HepG2 (cell line): Measurements from ENCODE around the gene ACSL6. TPM values are rescaled to one million over a fixed set of nuclear protein-coding genes. Genes with fewer than 3 reads are reported as not detected.
A peak's percentile ranks its signal among the peaks of the same experiment; 100 is the strongest.

Experiments used
- ATAC-seq: fragments of 200-7000 bp; cut with Tn5 transposase; 3 replicates; pipeline ENCODE4 v1.9.1; 2020; ENCODE audit warnings: mild to moderate bottlenecking, moderate library complexity
- BruUV-seq: library from RNA; stranded (reverse); fragments of 400-500 nt; replicated peaks from 2 replicates; lab custom pipeline; 2021; lab: Mats Ljungman, UMichigan
- CTCF ChIA-PET: fragments of 300-600 bp; formaldehyde crosslinking; extraction: SDS; loops from one replicate; lab custom pipeline; 2021; ENCODE audit warnings: low total read pairs, inconsistent platforms, low intra/inter-chr PET ratio; lab: Yijun Ruan, JAX
- POLR2A ChIA-PET: fragments of 350-600 bp; sonication (Branson Sonifier 250); formaldehyde crosslinking; loops from one replicate; lab custom pipeline; 2020; ENCODE audit warnings: antibody characterized with exemption, inconsistent platforms; lab: Yijun Ruan, JAX
- DNase-seq: peaks from one replicate; pipeline ENCODE4 v3.0.0-alpha.2; 2015; ENCODE audit warnings: low spot score
- FAIRE-seq: peaks from 3 replicates; lab custom pipeline; 2011; peaks lifted over from hg19 to GRCh38; lab: Jason Lieb, UNC
- H2AFZ ChIP-seq: one replicate; pipeline ENCODE4 v1.6.1; 2011; ENCODE audit warnings: low read length, inconsistent platforms
- H3K27ac ChIP-seq: fragments of 300-600 bp; 3 replicates; pipeline ENCODE4 v1.8.0; 2011; ENCODE audit warnings: mixed run types, mild to moderate bottlenecking, mixed read lengths, low read length, inconsistent platforms; ENCODE audit not compliant: insufficient read depth; ENCODE audit errors: extremely low read length
- H3K27me3 ChIP-seq, 2 experiments: fragments of 200-600 bp in 1 of 2; 2 replicates in 1 of 2; 3 replicates in 1 of 2; pipeline versions ENCODE4 v1.6.0 to v1.8.0; 2011; ENCODE audit warnings: low read length in 2 of 2, mild to moderate bottlenecking in 2 of 2, moderate library complexity in 2 of 2, inconsistent platforms in 1 of 2; ENCODE audit not compliant: insufficient read depth in 2 of 2, control insufficient read depth in 1 of 2
- H3K36me3 ChIP-seq, 2 experiments: fragments of 200-600 bp in 1 of 2; replicated peaks in 1 of 2; 2 replicates in 1 of 2; 3 replicates in 1 of 2; pipeline versions ENCODE4 v1.5.1 to v1.8.0; 2011; ENCODE audit warnings: low read length in 2 of 2, inconsistent platforms in 1 of 2; ENCODE audit not compliant: insufficient read depth in 2 of 2, control insufficient read depth in 1 of 2
- H3K4me1 ChIP-seq: 2 replicates; pipeline ENCODE4 v1.5.1; 2012; ENCODE audit warnings: low read length, inconsistent platforms; ENCODE audit not compliant: insufficient read depth
- H3K4me2 ChIP-seq: 2 replicates; pipeline ENCODE4 v1.6.0; 2011; ENCODE audit warnings: low read depth, low read length, inconsistent platforms
- H3K4me3 ChIP-seq, 3 experiments: fragments of 200-600 bp in 1 of 3; sonication (generic), shearing (Covaris generic) in 1 of 3; replicated peaks in 1 of 3; 2 replicates each; pipeline ENCODE4 v1.5.1; 2011 to 2016; ENCODE audit warnings: low read length in 3 of 3, inconsistent platforms in 2 of 3, low read depth in 2 of 3, mild to moderate bottlenecking in 2 of 3, control low read depth in 1 of 3, mixed read lengths in 1 of 3; ENCODE audit not compliant: insufficient read depth in 1 of 3
- H3K79me2 ChIP-seq: one replicate; pipeline ENCODE4 v1.6.1; 2011; ENCODE audit warnings: low read length, inconsistent platforms; ENCODE audit not compliant: insufficient read depth
- H3K9ac ChIP-seq: 2 replicates; pipeline ENCODE4 v1.6.0; 2011; ENCODE audit warnings: mild to moderate bottlenecking, low read depth, low read length, inconsistent platforms; ENCODE audit not compliant: insufficient read depth
- H3K9me3 ChIP-seq: 2 replicates; pipeline ENCODE4 v1.5.1; 2012; ENCODE audit warnings: mild to moderate bottlenecking, low read length
- H4K20me1 ChIP-seq: 2 replicates; pipeline ENCODE4 v1.6.0; 2011; ENCODE audit warnings: inconsistent platforms, mild to moderate bottlenecking, low read length, moderate library complexity; ENCODE audit not compliant: insufficient read depth
- DBP ChIP-seq: sonication (generic); formaldehyde crosslinking; IDR thresholded peaks from 2 replicates; pipeline ENCODE4 v1.4.0; 2020; ENCODE audit warnings: missing genetic modification reagents; ENCODE audit errors: not compliant biosample characterization
- FOXC1 ChIP-seq: sonication (generic); formaldehyde crosslinking; IDR thresholded peaks from 2 replicates; pipeline ENCODE4 v1.8.0; 2022; ENCODE audit warnings: mild to moderate bottlenecking, missing genetic modification reagents, borderline replicate concordance
- IRF1 ChIP-seq: sonication (generic); formaldehyde crosslinking; IDR thresholded peaks from 2 replicates; pipeline ENCODE4 v1.4.0; 2020; ENCODE audit warnings: low read depth, mild to moderate bottlenecking, missing genetic modification reagents
- MAFF ChIP-seq: IDR thresholded peaks from 2 replicates; pipeline ENCODE4 v1.6.1; 2011; ENCODE audit warnings: low read depth, low read length, improper control_type of control experiment
- NAIF1 ChIP-seq: sonication (generic); formaldehyde crosslinking; IDR thresholded peaks from 2 replicates; pipeline ENCODE4 v1.5.0; 2020; ENCODE audit warnings: mild to moderate bottlenecking, missing genetic modification reagents, borderline replicate concordance
- NR2F2 ChIP-seq: IDR thresholded peaks from 2 replicates; pipeline ENCODE4 v1.6.1; 2012; ENCODE audit warnings: low read depth, inconsistent platforms, borderline replicate concordance
- PTBP1 ChIP-seq: fragments of 200-400 bp; formaldehyde crosslinking; IDR thresholded peaks from 2 replicates; pipeline ENCODE4 v1.6.1; 2018; ENCODE audit warnings: low read length, low read depth; ENCODE audit not compliant: poor library complexity, severe bottlenecking
- RFX5 ChIP-seq: IDR thresholded peaks from 2 replicates; pipeline ENCODE4 v1.6.1; 2011; ENCODE audit warnings: low read depth, low read length, improper control_type of control experiment
- SMAD1 ChIP-seq: sonication (generic); formaldehyde crosslinking; IDR thresholded peaks from 2 replicates; pipeline ENCODE4 v1.4.0; 2020; ENCODE audit warnings: missing genetic modification reagents, low read depth, mild to moderate bottlenecking, borderline replicate concordance
- SP2 ChIP-seq: sonication (generic); formaldehyde crosslinking; IDR thresholded peaks from 2 replicates; pipeline ENCODE4 v1.5.1; 2020; ENCODE audit warnings: mild to moderate bottlenecking, missing genetic modification reagents
- SRSF9 ChIP-seq: fragments of 200-400 bp; formaldehyde crosslinking; IDR thresholded peaks from 2 replicates; pipeline ENCODE4 v1.6.1; 2018; ENCODE audit warnings: borderline replicate concordance, mild to moderate bottlenecking, low read depth, low read length; ENCODE audit not compliant: insufficient read depth, poor library complexity, severe bottlenecking
- STAT5B ChIP-seq: sonication (generic); formaldehyde crosslinking; IDR thresholded peaks from 2 replicates; pipeline ENCODE4 v1.4.0; 2020; ENCODE audit warnings: missing genetic modification reagents
- U2AF2 ChIP-seq: fragments of 200-400 bp; formaldehyde crosslinking; IDR thresholded peaks from 2 replicates; pipeline ENCODE4 v1.6.1; 2017; ENCODE audit warnings: low read depth, mild to moderate bottlenecking, low read length
- ZC3H13 ChIP-seq: sonication (generic); formaldehyde crosslinking; IDR thresholded peaks from 2 replicates; pipeline ENCODE4 v1.8.1; 2023; ENCODE audit warnings: mild to moderate bottlenecking, missing genetic modification reagents, moderate library complexity
- ZC3H4 ChIP-seq: sonication (generic); formaldehyde crosslinking; IDR thresholded peaks from 2 replicates; pipeline ENCODE4 v1.4.0; 2020; ENCODE audit warnings: missing genetic modification reagents, borderline replicate concordance
- ZNF275 ChIP-seq: sonication (generic); formaldehyde crosslinking; IDR thresholded peaks from 2 replicates; pipeline ENCODE4 v1.8.0; 2022; ENCODE audit warnings: missing genetic modification reagents, mild to moderate bottlenecking, inconsistent platforms, borderline replicate concordance
- ZNF276 ChIP-seq: sonication (generic); formaldehyde crosslinking; IDR thresholded peaks from 2 replicates; pipeline ENCODE4 v1.4.0; 2020; ENCODE audit warnings: mild to moderate bottlenecking, low read depth, missing genetic modification reagents
- ZNF484 ChIP-seq: sonication (generic); formaldehyde crosslinking; IDR thresholded peaks from 2 replicates; pipeline ENCODE4 v1.5.1; 2020; ENCODE audit warnings: mild to moderate bottlenecking, low read depth, missing genetic modification reagents, borderline replicate concordance
- ZNF530 ChIP-seq: sonication (generic); formaldehyde crosslinking; IDR thresholded peaks from 2 replicates; pipeline ENCODE4 v1.5.0; 2020; ENCODE audit warnings: low read depth, mild to moderate bottlenecking, missing genetic modification reagents
- ZNF567 ChIP-seq: sonication (generic); formaldehyde crosslinking; IDR thresholded peaks from 2 replicates; pipeline ENCODE4 v1.8.1; 2023; ENCODE audit warnings: mild to moderate bottlenecking, missing genetic modification reagents, borderline replicate concordance
- WGBS: methylation state at CpG from one replicate; pipeline ENCODE4 v1.1.6; 2017; ENCODE audit warnings: low lambda C conversion rate; 5-methylcytosine and 5-hydroxymethylcytosine counted together
- in situ Hi-C: cut with HindIII; loops from 2 replicates; pipeline ENCODE4 v1.10.0; 2017; ENCODE audit warnings: low pct_unique_long_range_greater_than_20kb; ENCODE audit not compliant: extremely low pct_ligation_motif_present
- intact Hi-C: fragments of 100-400 bp; cut with micrococcal nuclease; formaldehyde crosslinking; loops from one replicate; pipeline ENCODE4 v1.10.0; 2022; ENCODE audit not compliant: unreplicated experiment
- polyA plus RNA-seq, 8 experiments: library from polyadenylated mRNA; depleted of rRNA in 3 of 8; stranded (reverse) in 7 of 8; unstranded in 1 of 8; fragments of >200 nt; fragmentation: Illumina TruSeq in 4 of 8; extraction: Trizol in 4 of 8; gene quantifications; 2 replicates each; pipeline versions ENCODE4 v1.2.1 to v1.2.3, GENCODE V29; 2011 to 2016; ENCODE audit warnings: low read depth in 4 of 8, missing spikeins in 1 of 8, mixed read lengths in 1 of 8; ENCODE audit not compliant: insufficient read depth in 1 of 8
- total RNA-seq, 5 experiments: library from RNA; depleted of rRNA; stranded (reverse); fragments of >200 nt; fragmentation: Illumina TruSeq; extraction: Trizol; gene quantifications; 2 replicates each; pipeline ENCODE4 v1.2.3, GENCODE V29; 2016; ENCODE audit warnings: low read depth in 1 of 5

Gene ACSL6
- total and polyA plus RNA-seq, 2 of the 13 experiments (the other 11 are each of a cell fraction or from before 2014, with no cell fraction given) = 3.7 to 3.8 TPM

- Histone ChIP-seq H3K27ac (no peak overlapping the region), H3K4me3 (peak overlapping the region in 1 of 3 experiments; percentile 76; a peak in 1 of 6 replicates), H3K9me3 (no peaks in the 10 kb centered on the region), H3K36me3 (no peaks in the 10 kb centered on the region), H3K27me3 (peaks cover 11 to 34% of the 10 kb centered on the region in 2 experiments; a peak in 3 of 5 replicates), H4K20me1 (no peaks in the 10 kb centered on the region), H2AFZ (no peak overlapping the region), H3K9ac (no peak overlapping the region), H3K4me1 (peaks cover 29% of the 10 kb centered on the region), H3K4me2 (peak overlapping the region; percentile 80), H3K79me2 (no peaks in the 10 kb centered on the region)
- intact Hi-C loops (no loop called here), in situ Hi-C loops (loop anchor here (25.0 kb wide), 1 partner anchor 573 kb away; no protein-coding TSS in a partner anchor)
- BruUV-seq = no TSS peak
- ATAC-seq (no peak), DNase-seq (no peak), FAIRE-seq (no peak)
- TF ChIP-seq MAFF (no peak), ZC3H13 (CRISPR knock-in tag) (no peak), NAIF1 (CRISPR knock-in tag) (no peak), SMAD1 (CRISPR knock-in tag) (no peak), SRSF9 (no peak), U2AF2 (no peak), ZNF484 (CRISPR knock-in tag) (no peak), ZNF276 (no peak), RFX5 (no peak), ZC3H4 (no peak), FOXC1 (CRISPR knock-in tag) (no peak), STAT5B (CRISPR knock-in tag) (no peak), ZNF530 (CRISPR knock-in tag) (no peak), PTBP1 (no peak), ZNF275 (CRISPR knock-in tag) (no peak), NR2F2 (no peak), DBP (CRISPR knock-in tag) (no peak), SP2 (CRISPR knock-in tag) (no peak), IRF1 (CRISPR knock-in tag) (no peak), ZNF567 (CRISPR knock-in tag) (no peak)
- POLR2A ChIA-PET = no interaction called here
- CTCF ChIA-PET = no interaction called here
- WGBS = 64% methylated on average over 6 of the region's 6 CpGs
Measured at GRCh38 chr5:132010645-132010988, 841 bp downstream of the ACSL6 start.
